Measurements from ENCODE around the gene MYBBP1A.

Gene MYBBP1A

GRCh38 chr17:4488989-4489595 lies 66.1 kb downstream of the MYBBP1A start:
- Histone ChIP-seq H3K4me2 (ENCODE audit: low read length) (no peak overlapping the region), H3K4me3 (ENCODE audit: low read depth, low read length) (no peak overlapping the region), H2AFZ (no peak overlapping the region), H3K27me3 (ENCODE audit: control insufficient read depth, insufficient read depth, low read length) (no peaks in the 10 kb centered on the region), H3K9ac (no peak overlapping the region), H3K36me3 (ENCODE audit: control insufficient read depth, insufficient read depth, low read length) (no peaks in the 10 kb centered on the region), H3K79me2 (no peaks in the 10 kb centered on the region), H3K9me3 (ENCODE audit: control insufficient read depth, low read length) (no peaks in the 10 kb centered on the region), H3K27ac (no peak overlapping the region), H3K4me1 (no peaks in the 10 kb centered on the region)
- no peak for TF ChIP-seq CTCF (IDR thresholded peaks at IDR 0.05)

Data from parathyroid adenoma (tissue), 2 donors.